Kidney (tissue), 14 donors: Measurements from ENCODE around the gene XYLT1. TPM values are rescaled to one million over a fixed set of nuclear protein-coding genes. Genes with fewer than 3 reads are reported as not detected.

Source experiments
- DNase-seq, 5 donors: peaks; one replicate each; pipeline ENCODE4 v3.0.0-alpha.2; 2013 to 2020
- FAIRE-seq: peaks from 2 replicates; lab custom pipeline; 2012; peaks lifted over from hg19 to GRCh38; lab: Jason Lieb, UNC
- H3K27ac ChIP-seq, 2 donors: one replicate each; pipeline ENCODE4 v1.7.0; 2013; ENCODE audit warnings: low read depth in 2 of 2, low read length in 2 of 2, inconsistent platforms in 1 of 2
- H3K27me3 ChIP-seq: one replicate; pipeline ENCODE4 v1.7.1; 2013; ENCODE audit warnings: low read length, inconsistent platforms; ENCODE audit not compliant: control insufficient read depth, insufficient read depth
- H3K36me3 ChIP-seq, 3 donors: one replicate each; pipeline versions ENCODE4 v1.7.0 to v1.7.1; 2013; ENCODE audit warnings: low read length in 3 of 3, control low read depth in 1 of 3, inconsistent platforms in 1 of 3; ENCODE audit not compliant: insufficient read depth in 3 of 3, control insufficient read depth in 2 of 3
- H3K4me1 ChIP-seq, 3 donors: one replicate each; pipeline versions ENCODE4 v1.7.0 to v1.7.1; 2013; ENCODE audit warnings: low read length in 3 of 3, inconsistent platforms in 1 of 3, low read depth in 1 of 3; ENCODE audit not compliant: control insufficient read depth in 2 of 3, insufficient read depth in 2 of 3
- H3K4me3 ChIP-seq, 3 donors: one replicate each; pipeline versions ENCODE4 v1.7.0 to v1.8.1; 2013; ENCODE audit warnings: low read length in 3 of 3, control low read depth in 1 of 3, inconsistent platforms in 1 of 3
- H3K9ac ChIP-seq, 3 donors: one replicate each; pipeline versions ENCODE4 v1.7.0 to v1.7.1; 2013; ENCODE audit warnings: low read length in 3 of 3, control low read depth in 1 of 3, inconsistent platforms in 1 of 3
- H3K9me3 ChIP-seq, 3 donors: one replicate each; pipeline versions ENCODE4 v1.7.0 to v1.7.1; 2013; ENCODE audit warnings: low read length in 3 of 3, control low read depth in 1 of 3, inconsistent platforms in 1 of 3; ENCODE audit not compliant: control insufficient read depth in 2 of 3, insufficient read depth in 1 of 3
- CTCF ChIP-seq: IDR thresholded peaks from 3 replicates; pipeline ENCODE4 v1.5.1; 2012; ENCODE audit warnings: mild to moderate bottlenecking, moderate library complexity, borderline replicate concordance; ENCODE audit not compliant: insufficient read depth; ENCODE audit errors: extremely low read depth
- intact Hi-C: fragments of 100-400 bp; cut with DNase I; formaldehyde crosslinking; loops from one replicate; pipeline ENCODE4 v1.11.1; 2022
- polyA plus RNA-seq: library from polyadenylated mRNA; stranded (reverse); fragments of 350-450 nt; fragmentation: Illumina TruSeq; extraction: RNeasy Lipid Tissue Mini Kit (QIAGEN cat#74804); gene quantifications from one replicate; pipeline ENCODE4 v1.2.3, GENCODE V29; 2014; ENCODE audit warnings: low read depth, low replicate concordance; ENCODE audit not compliant: insufficient read depth
- total RNA-seq: library from RNA; stranded (reverse); fragmentation: NEBNext Ultra II Directional; extraction: Animal tissue kit (Norgen Biotek cat#: 25700); gene quantifications from one replicate; pipeline ENCODE4 v1.2.1, GENCODE V29; 2021
- donor health status: control.
- donor health status: control.
- donor health status: control.
- donor health status: control.
- donor health status: control.
- donor health status: DM: yes; HTN: yes; CAD: no.
- donor health status: Normal renal cell carcinoma (clear cell type).

The XYLT1 gene
- total and polyA plus RNA-seq, 2 donors from 2014 or later = 0.52 to 7.6 TPM

GRCh38 chr16:17452922-17453321 is 17.8 kb downstream of the XYLT1 start:
- H3K27ac ChIP-seq = no peak overlapping the region
- H3K9me3 ChIP-seq = no peaks in the 10 kb centered on the region
- no peak overlapping the region for H3K9ac ChIP-seq
- intact Hi-C loops = no loop called here
- FAIRE-seq (no peak), DNase-seq (no peak)
- H3K4me1 ChIP-seq = peaks cover 0 to 3% (median 0%) of the 10 kb centered on the region in 3 donors
- no peaks in the 10 kb centered on the region for H3K36me3 ChIP-seq
- no peak overlapping the region for H3K4me3 ChIP-seq
- H3K27me3 ChIP-seq = no peaks in the 10 kb centered on the region
- TF ChIP-seq CTCF = no peak

GRCh38 chr16:17451843-17452242 is 18.9 kb downstream of the XYLT1 start:
- DNase-seq = no peak
- no peak overlapping the region for H3K27ac ChIP-seq
- no peak for TF ChIP-seq CTCF
- intact Hi-C loops = no loop called here
- no peaks in the 10 kb centered on the region for H3K36me3 ChIP-seq
- no peak for FAIRE-seq
- H3K4me3 ChIP-seq = no peak overlapping the region
- H3K4me1 ChIP-seq = peaks cover 0 to 3% (median 0%) of the 10 kb centered on the region in 3 donors
- H3K9me3 ChIP-seq = no peaks in the 10 kb centered on the region
- H3K9ac ChIP-seq = no peak overlapping the region
- no peaks in the 10 kb centered on the region for H3K27me3 ChIP-seq

- Histone ChIP-seq H3K27ac (no peak overlapping the region), H3K9ac (no peak overlapping the region), H3K27me3 (no peaks in the 10 kb centered on the region), H3K4me1 (peaks cover 0 to 3% (median 0%) of the 10 kb centered on the region in 3 donors), H3K36me3 (no peaks in the 10 kb centered on the region), H3K4me3 (no peak overlapping the region), H3K9me3 (no peaks in the 10 kb centered on the region)
- intact Hi-C loops = no loop called here
- TF ChIP-seq CTCF = no peak
- FAIRE-seq (no peak), DNase-seq (no peak)
Measured at GRCh38 chr16:17450291-17450690, 20.5 kb downstream of the XYLT1 start.
